GM12865 (cell line): ENCODE measurements around the gene SZT2.

Experiments used
- DNase-seq: peaks from one replicate; pipeline ENCODE4 v3.0.0; 2010; ENCODE audit warnings: low read depth
- H3K4me3 ChIP-seq: 2 replicates; pipeline ENCODE4 v1.5.1; 2011; ENCODE audit warnings: mild to moderate bottlenecking, low read depth, low read length, control low read depth
- TF ChIP-seq, protein P1 (sequence below): IDR thresholded peaks from 2 replicates; pipeline ENCODE4 v1.5.1; 2011; ENCODE audit warnings: low read length, control low read depth, low read depth, inconsistent platforms; ENCODE audit not compliant: insufficient read depth; ENCODE audit errors: missing control alignments

Gene SZT2

GRCh38 chr1:43427941-43428340 lies 38.2 kb downstream of the SZT2 start:
- TF ChIP-seq, protein P1, sequence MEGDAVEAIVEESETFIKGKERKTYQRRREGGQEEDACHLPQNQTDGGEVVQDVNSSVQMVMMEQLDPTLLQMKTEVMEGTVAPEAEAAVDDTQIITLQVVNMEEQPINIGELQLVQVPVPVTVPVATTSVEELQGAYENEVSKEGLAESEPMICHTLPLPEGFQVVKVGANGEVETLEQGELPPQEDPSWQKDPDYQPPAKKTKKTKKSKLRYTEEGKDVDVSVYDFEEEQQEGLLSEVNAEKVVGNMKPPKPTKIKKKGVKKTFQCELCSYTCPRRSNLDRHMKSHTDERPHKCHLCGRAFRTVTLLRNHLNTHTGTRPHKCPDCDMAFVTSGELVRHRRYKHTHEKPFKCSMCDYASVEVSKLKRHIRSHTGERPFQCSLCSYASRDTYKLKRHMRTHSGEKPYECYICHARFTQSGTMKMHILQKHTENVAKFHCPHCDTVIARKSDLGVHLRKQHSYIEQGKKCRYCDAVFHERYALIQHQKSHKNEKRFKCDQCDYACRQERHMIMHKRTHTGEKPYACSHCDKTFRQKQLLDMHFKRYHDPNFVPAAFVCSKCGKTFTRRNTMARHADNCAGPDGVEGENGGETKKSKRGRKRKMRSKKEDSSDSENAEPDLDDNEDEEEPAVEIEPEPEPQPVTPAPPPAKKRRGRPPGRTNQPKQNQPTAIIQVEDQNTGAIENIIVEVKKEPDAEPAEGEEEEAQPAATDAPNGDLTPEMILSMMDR, result no peak
- DNase-seq, result no peak
- no peak overlapping the region for H3K4me3 ChIP-seq

DNA sequence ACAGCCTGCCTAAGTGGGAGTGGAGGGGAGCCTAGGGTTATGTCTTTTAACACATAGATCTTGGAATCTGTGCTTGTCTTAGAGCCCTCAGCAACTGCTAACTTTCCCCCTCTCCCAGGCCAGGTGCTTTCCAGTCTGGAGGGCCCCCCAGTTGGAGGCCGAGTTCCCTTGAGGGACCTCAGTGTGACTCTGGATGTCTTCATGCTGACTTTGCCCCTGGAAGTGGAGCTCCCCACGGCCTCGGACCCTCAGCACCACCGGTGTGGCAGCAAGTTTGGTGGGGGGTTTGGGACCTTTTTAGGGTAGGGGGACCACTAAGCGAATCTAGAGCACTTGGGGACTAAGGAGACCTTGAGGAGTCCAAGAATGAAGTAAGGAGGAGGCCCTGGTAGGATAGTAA lies 41.1 kb downstream of the SZT2 start:
- TF ChIP-seq, protein P1, result no peak
- H3K4me3 ChIP-seq, result no peak overlapping the region
- DNase-seq, result no peak

- TF ChIP-seq, protein P1, result no peak
- DNase-seq, result no peak
Observed at GRCh38 chr1:43431676-43432075, 42.0 kb downstream of the SZT2 start.

GRCh38 chr1:43432171-43432860 lies 42.6 kb downstream of the SZT2 start:
- no peak overlapping the region for H3K4me3 ChIP-seq
- TF ChIP-seq, protein P1, result no peak
- DNase-seq, result no peak

More at GRCh38 chr1:43431676-43432075, 42.0 kb downstream of the SZT2 start:
- H3K4me3 ChIP-seq, result no peak overlapping the region

DNA sequence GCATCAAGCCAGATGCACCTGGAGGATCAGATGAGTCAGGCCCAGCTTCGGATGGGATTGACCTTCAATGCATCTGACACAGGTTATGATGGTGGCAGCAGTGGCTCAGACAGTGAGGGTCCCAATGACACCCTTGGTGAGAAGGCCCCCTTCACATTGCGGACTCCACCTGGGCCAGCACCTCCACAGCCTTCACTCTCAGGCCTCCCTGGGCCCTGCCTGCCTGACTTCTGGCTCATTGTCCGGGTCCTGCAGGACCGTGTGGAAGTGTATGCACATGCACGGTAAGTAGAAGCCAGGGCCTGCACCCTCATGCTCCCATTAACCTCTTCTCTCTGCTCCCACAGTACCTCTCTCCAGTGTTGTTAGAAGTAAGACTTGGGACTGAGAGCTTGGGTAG lies 43.2 kb downstream of the SZT2 start:
- TF ChIP-seq, protein P1, result no peak
- no peak overlapping the region for H3K4me3 ChIP-seq
- DNase-seq, result no peak

DNA sequence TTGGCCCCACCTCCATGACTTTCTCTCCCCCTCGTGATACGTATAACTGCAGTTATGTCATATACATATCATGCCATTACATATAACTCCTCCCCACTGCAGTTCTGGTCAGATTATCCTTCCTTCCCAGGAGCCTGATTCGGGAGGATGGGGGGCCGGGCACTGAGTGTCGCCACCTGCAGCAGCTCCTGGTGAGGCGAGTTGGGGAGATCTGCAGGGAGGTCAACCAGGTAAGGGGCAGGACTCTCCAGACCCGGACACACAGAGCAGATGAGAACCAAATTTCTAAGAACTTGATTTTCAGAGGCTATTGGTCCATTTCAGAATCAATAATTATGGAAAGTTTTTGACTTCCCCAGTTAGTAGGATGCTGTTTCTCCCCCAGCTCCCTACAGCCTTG lies 44.6 kb downstream of the SZT2 start:
- no peak overlapping the region for H3K4me3 ChIP-seq
- DNase-seq, result no peak
- TF ChIP-seq, protein P1, result no peak
